ENCODE results near the gene NDUFA7.
"Not testable (repeated sequence)": the region's sequence is repeated elsewhere in the genome, so short reads cannot be mapped to it uniquely, and the experiment has no call there.

The NDUFA7 gene

DNA sequence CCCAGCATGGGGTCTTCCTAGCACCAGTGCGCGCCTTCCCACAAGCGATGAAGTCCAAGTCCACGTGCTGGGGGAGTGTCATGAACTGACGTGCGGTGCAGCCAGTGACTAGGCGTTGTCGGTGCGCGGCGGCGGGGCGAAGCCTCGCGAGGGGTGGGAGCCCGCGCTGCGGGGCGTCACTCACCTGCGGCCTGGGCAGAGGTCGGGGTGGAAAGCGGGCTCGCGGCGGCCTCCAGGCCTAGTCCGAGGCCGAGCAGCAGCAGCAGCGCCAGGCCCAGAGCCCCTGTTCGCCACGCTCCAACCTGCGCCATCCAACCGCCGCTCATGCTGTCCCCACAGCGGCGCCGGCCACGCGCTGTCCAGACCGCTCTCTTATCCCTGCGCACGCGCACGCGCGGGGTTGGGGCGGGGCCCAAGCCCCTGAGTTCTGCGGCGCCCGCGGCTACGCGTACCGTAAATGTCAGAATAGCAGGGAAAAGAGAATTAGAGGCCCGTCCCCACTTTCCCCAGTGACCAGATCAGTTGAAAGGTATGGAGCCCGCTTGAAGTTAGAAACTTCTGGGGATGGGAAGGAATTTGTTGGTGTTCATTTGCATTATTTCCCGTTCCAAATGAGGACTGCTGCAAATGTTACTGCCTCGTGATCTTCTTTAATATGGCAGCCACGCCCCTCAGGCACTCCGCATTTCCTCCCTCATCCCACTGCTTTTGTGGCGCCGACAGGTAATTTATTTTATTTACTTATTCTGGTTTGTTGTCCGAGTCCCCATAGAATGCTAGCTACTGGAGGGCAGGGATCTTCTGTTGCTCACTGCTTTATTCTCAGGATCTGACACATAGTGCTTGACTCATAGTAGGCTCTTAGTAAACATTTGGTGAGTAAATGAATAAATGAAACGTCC lies 13.0 kb downstream of the NDUFA7 start, which contains the start of gene CD320:
TSS of gene CD320 (minus strand) at position 394 of the 902 bp plus-strand sequence. CDS start at position 326, 68 bp downstream.
- H3K36me3 ChIP-seq (ENCODE audit: control insufficient read depth, insufficient read depth, low read length): no peaks in the 10 kb centered on the region

GRCh38 chr19:8307400-8307964 lies 13.7 kb downstream of the NDUFA7 start:
- Histone ChIP-seq H3K4me1 (ENCODE audit: control insufficient read depth, insufficient read depth, low read length) (peaks cover 36% of the 10 kb centered on the region), H3K4me3 (ENCODE audit: low read length) (peak overlapping the region; percentile 27), H3K27me3 (ENCODE audit: control insufficient read depth, insufficient read depth, low read length) (no peaks in the 10 kb centered on the region), H3K9me3 (ENCODE audit: control insufficient read depth, low read length) (no peaks in the 10 kb centered on the region), H3K9ac (ENCODE audit: low read length) (peak overlapping the region; percentile 41), H3K36me3 (ENCODE audit: control insufficient read depth, insufficient read depth, low read length) (no peaks in the 10 kb centered on the region)

More for the DNA sequence above, 13.0 kb downstream of the NDUFA7 start, which contains the start of gene CD320:
- Histone ChIP-seq H3K9me3 (ENCODE audit: control insufficient read depth, low read length) (no peaks in the 10 kb centered on the region), H3K4me3 (ENCODE audit: low read length) (peak within 1 kb of the TSS; percentile 27), H3K9ac (ENCODE audit: low read length) (peak within 1 kb of the TSS; percentile 41), H3K4me1 (ENCODE audit: control insufficient read depth, insufficient read depth, low read length) (peaks cover 36% of the 10 kb centered on the region), H3K27me3 (ENCODE audit: control insufficient read depth, insufficient read depth, low read length) (no peaks in the 10 kb centered on the region)

- Histone ChIP-seq H3K4me3 (ENCODE audit: low read length) (no peak overlapping the region), H3K4me1 (ENCODE audit: control insufficient read depth, insufficient read depth, low read length) (peaks cover 27% of the 10 kb centered on the region), H3K9ac (ENCODE audit: low read length) (peak overlapping the region; percentile 12), H3K36me3 (ENCODE audit: control insufficient read depth, insufficient read depth, low read length) (no peaks in the 10 kb centered on the region), H3K9me3 (ENCODE audit: control insufficient read depth, low read length) (no peaks in the 10 kb centered on the region), H3K27me3 (ENCODE audit: control insufficient read depth, insufficient read depth, low read length) (no peaks in the 10 kb centered on the region)
These were observed 14.7 kb downstream of the NDUFA7 start for GRCh38 chr19:8306235-8307054.

DNA sequence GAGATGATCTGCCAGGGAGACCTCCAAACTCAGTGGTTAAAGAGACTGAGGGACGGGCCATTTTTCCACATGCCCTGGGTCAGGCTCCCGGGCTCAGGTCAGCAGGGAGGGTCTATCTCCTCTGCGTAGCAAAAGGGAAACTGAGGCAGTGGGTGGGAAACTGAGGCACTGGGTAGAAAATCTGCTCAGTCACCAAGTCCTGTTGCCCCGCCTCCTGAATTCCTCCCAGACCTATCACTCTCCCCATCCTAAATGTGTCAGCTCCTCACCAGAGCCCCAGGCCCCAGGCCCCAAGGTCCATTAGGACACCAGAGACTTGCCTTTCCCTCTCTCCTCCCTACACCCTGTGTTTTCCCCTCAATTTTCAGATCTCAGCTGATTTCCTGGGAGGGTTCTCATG lies 15.4 kb downstream of the NDUFA7 start:
- Histone ChIP-seq H3K4me3 (ENCODE audit: low read length) (no peak overlapping the region), H3K36me3 (ENCODE audit: control insufficient read depth, insufficient read depth, low read length) (no peaks in the 10 kb centered on the region), H3K4me1 (ENCODE audit: control insufficient read depth, insufficient read depth, low read length) (peaks cover 24% of the 10 kb centered on the region), H3K9ac (ENCODE audit: low read length) (no peak overlapping the region), H3K9me3 (ENCODE audit: control insufficient read depth, low read length) (no peaks in the 10 kb centered on the region), H3K27me3 (ENCODE audit: control insufficient read depth, insufficient read depth, low read length) (no peaks in the 10 kb centered on the region)

DNA sequence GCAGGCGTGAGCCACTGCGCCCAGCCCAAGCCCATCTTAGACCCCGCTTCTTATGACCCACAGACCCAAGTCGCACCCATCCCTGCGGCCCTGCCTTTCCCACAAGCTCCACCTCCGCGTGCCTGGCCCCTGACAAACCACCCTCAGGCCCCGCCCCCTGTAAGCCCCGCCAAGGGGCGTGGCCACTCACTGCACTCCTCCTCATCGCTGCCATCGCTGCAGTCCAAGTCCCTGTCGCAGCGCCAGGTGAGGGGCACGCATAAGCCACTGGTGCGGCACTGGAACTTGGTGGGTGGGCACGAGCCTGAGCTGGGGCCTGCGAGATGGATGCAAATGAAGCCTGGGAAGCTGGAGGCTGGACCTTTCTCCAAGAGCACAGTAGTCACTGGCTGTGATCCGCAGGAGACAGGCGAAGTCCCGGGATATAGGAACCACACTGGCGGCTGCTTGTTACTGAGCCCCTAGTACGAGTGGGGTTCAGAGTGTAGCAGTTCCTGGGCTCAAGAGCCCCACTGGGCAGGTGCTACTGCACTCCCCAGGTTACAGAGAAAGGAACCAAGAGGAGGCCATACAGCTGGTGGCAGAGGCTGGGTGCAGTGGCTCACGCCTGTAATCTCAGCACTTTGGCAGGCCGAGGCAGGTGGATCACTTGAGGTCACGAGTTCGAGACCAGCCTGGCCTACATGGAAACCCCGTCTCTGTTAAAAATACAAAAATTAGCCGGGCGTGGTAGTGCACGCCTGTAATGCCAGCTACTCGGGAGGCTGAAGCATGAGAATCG lies 16.1 kb downstream of the NDUFA7 start:
- no peak overlapping the region for H3K9ac ChIP-seq (ENCODE audit: low read length)
- H3K36me3 ChIP-seq (ENCODE audit: control insufficient read depth, insufficient read depth, low read length): no peaks in the 10 kb centered on the region
- peaks cover 24% of the 10 kb centered on the region for H3K4me1 ChIP-seq (ENCODE audit: control insufficient read depth, insufficient read depth, low read length)
- no peaks in the 10 kb centered on the region for H3K27me3 ChIP-seq (ENCODE audit: control insufficient read depth, insufficient read depth, low read length)
- H3K4me3 ChIP-seq (ENCODE audit: low read length): no peak overlapping the region
- H3K9me3 ChIP-seq (ENCODE audit: control insufficient read depth, low read length): no peaks in the 10 kb centered on the region

DNA sequence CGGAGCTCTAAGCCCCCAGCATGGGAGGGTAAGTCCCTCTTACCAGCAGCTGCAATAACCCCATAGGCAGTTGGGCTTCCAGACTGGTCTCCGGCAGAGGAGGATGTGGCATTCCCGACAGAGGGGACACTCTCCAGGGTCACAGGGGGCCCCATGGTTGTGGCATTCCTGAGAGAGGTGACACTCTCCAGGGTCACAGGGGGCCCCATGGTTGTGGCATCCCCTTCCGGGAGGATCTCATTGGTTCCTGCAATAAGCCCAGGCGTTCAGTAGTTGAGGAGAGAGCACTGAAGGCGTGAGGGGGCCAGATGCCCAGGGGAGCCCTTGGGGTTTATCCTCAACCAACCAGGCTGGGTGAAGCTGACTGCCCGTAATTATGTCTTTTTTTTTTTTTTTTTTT lies 18.4 kb downstream of the NDUFA7 start:
- H3K9me3 ChIP-seq (ENCODE audit: control insufficient read depth, low read length): no peaks in the 10 kb centered on the region
- no peaks in the 10 kb centered on the region for H3K27me3 ChIP-seq (ENCODE audit: control insufficient read depth, insufficient read depth, low read length)
- H3K4me1 ChIP-seq (ENCODE audit: control insufficient read depth, insufficient read depth, low read length): peaks cover 16% of the 10 kb centered on the region
- no peaks in the 10 kb centered on the region for H3K36me3 ChIP-seq (ENCODE audit: control insufficient read depth, insufficient read depth, low read length)
- H3K9ac ChIP-seq (ENCODE audit: low read length): no peak overlapping the region
- no peak overlapping the region for H3K4me3 ChIP-seq (ENCODE audit: low read length)

DNA sequence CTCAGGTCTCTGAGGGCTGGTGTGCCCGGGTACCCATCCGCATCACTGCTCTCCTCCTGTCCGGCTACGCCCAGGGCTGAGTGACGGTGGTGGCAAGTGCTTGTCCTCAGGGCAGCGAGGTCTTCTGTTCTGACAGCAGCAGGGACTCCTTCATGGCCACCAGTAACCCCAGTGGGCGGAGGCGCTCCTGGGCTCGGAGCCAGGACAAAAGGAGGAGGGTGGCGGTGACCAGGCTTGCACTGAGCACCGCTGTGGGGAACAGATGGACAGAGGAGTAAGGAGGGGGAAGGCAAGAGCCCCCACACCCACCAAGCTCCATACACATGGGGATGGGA lies 18.9 kb downstream of the NDUFA7 start:
- H3K9ac ChIP-seq (ENCODE audit: low read length): no peak overlapping the region
- H3K27me3 ChIP-seq (ENCODE audit: control insufficient read depth, insufficient read depth, low read length): no peaks in the 10 kb centered on the region
- H3K4me3 ChIP-seq (ENCODE audit: low read length): no peak overlapping the region
- peaks cover 12% of the 10 kb centered on the region for H3K4me1 ChIP-seq (ENCODE audit: control insufficient read depth, insufficient read depth, low read length)
- H3K36me3 ChIP-seq (ENCODE audit: control insufficient read depth, insufficient read depth, low read length): no peaks in the 10 kb centered on the region
- no peaks in the 10 kb centered on the region for H3K9me3 ChIP-seq (ENCODE audit: control insufficient read depth, low read length)

DNA sequence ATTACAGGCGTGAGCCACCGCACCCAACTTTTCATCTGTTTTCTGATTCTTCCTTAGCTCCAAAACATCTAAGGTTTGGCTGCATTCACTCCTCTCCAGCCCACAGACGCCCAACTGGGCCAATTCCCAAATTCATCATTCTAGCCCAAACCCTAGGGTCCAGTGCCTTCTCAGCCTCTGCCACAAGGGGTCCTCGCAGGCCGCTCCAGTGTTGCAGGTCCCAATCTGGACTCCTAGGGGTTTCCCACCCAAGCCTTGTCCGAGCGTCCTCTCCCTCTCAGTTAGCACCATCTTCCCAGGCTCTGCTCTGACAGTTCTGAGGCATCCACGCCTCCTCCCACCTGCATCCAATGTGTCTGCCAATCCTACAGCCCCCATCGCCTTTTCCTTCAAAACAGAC lies 29.8 kb downstream of the NDUFA7 start:
- H3K4me1 ChIP-seq (ENCODE audit: control insufficient read depth, insufficient read depth, low read length); H3K27me3 ChIP-seq (ENCODE audit: control insufficient read depth, insufficient read depth, low read length); H3K9ac ChIP-seq (ENCODE audit: low read length); H3K4me3 ChIP-seq (ENCODE audit: low read length); H3K36me3 ChIP-seq (ENCODE audit: control insufficient read depth, insufficient read depth, low read length); H3K9me3 ChIP-seq (ENCODE audit: control insufficient read depth, low read length): not testable (repeated sequence)

GRCh38 chr19:8276508-8276907 lies 44.7 kb downstream of the NDUFA7 start:
- not testable (repeated sequence) for H3K27me3 ChIP-seq (ENCODE audit: control insufficient read depth, insufficient read depth, low read length); H3K9me3 ChIP-seq (ENCODE audit: control insufficient read depth, low read length); H3K4me3 ChIP-seq (ENCODE audit: low read length); H3K9ac ChIP-seq (ENCODE audit: low read length); H3K36me3 ChIP-seq (ENCODE audit: control insufficient read depth, insufficient read depth, low read length); H3K4me1 ChIP-seq (ENCODE audit: control insufficient read depth, insufficient read depth, low read length)

GRCh38 chr19:8269724-8270123 lies 51.5 kb downstream of the NDUFA7 start:
- H3K9me3 ChIP-seq (ENCODE audit: control insufficient read depth, low read length): no peaks in the 10 kb centered on the region
- no peak overlapping the region for H3K9ac ChIP-seq (ENCODE audit: low read length)
- no peaks in the 10 kb centered on the region for H3K4me1 ChIP-seq (ENCODE audit: control insufficient read depth, insufficient read depth, low read length)
- H3K36me3 ChIP-seq (ENCODE audit: control insufficient read depth, insufficient read depth, low read length): no peaks in the 10 kb centered on the region
- no peak overlapping the region for H3K4me3 ChIP-seq (ENCODE audit: low read length)
- no peaks in the 10 kb centered on the region for H3K27me3 ChIP-seq (ENCODE audit: control insufficient read depth, insufficient read depth, low read length)

- Histone ChIP-seq H3K9me3 (ENCODE audit: control insufficient read depth, low read length) (no peaks in the 10 kb centered on the region), H3K4me3 (ENCODE audit: low read length) (no peak overlapping the region), H3K4me1 (ENCODE audit: control insufficient read depth, insufficient read depth, low read length) (no peaks in the 10 kb centered on the region), H3K27me3 (ENCODE audit: control insufficient read depth, insufficient read depth, low read length) (no peaks in the 10 kb centered on the region), H3K36me3 (ENCODE audit: control insufficient read depth, insufficient read depth, low read length) (no peaks in the 10 kb centered on the region), H3K9ac (ENCODE audit: low read length) (no peak overlapping the region)
These were observed 55.3 kb downstream of the NDUFA7 start for GRCh38 chr19:8265872-8266271.

Data from mucosa of stomach (tissue), 1 donor.